Liver (tissue), 3 donors: ENCODE results near the gene SMG7.

Experiments
- CTCF ChIP-seq: fragments of 150-350 bp; IDR thresholded peaks from 2 replicates; pipeline ENCODE4 v1.5.1; 2017; ENCODE audit warnings: improper control_type of control experiment, low read depth, low read length; ENCODE audit not compliant: missing input control
- FOXA2 ChIP-seq: IDR thresholded peaks from 2 replicates; pipeline ENCODE4 v1.6.1; 2016; ENCODE audit warnings: antibody characterized with exemption
- GABPA ChIP-seq, 2 donors: IDR thresholded peaks in 1 of 2; conservative IDR thresholded peaks in 1 of 2; 2 replicates each; pipeline ENCODE4 v1.6.1; 2016; ENCODE audit warnings: antibody characterized with exemption in 2 of 2, mild to moderate bottlenecking in 1 of 2, moderate library complexity in 1 of 2
- HNF4A ChIP-seq, 2 donors: conservative IDR thresholded peaks; 2 replicates each; pipeline ENCODE4 v1.6.1; 2016; ENCODE audit warnings: antibody characterized with exemption in 2 of 2, mild to moderate bottlenecking in 2 of 2
- JUND ChIP-seq, 2 donors: IDR thresholded peaks; 2 replicates each; pipeline ENCODE4 v1.6.1; 2016; ENCODE audit warnings: antibody characterized with exemption in 2 of 2
- MAX ChIP-seq: IDR thresholded peaks from 2 replicates; pipeline ENCODE4 v1.6.1; 2016; ENCODE audit warnings: antibody characterized with exemption
- RAD21 ChIP-seq, 2 donors: IDR thresholded peaks; 2 replicates each; pipeline ENCODE4 v1.6.1; 2016; ENCODE audit warnings: antibody characterized with exemption in 2 of 2, mild to moderate bottlenecking in 2 of 2
- RXRA ChIP-seq, 2 donors: IDR thresholded peaks; 2 replicates each; pipeline ENCODE4 v1.6.1; 2017 to 2018; ENCODE audit warnings: antibody characterized with exemption in 2 of 2, mild to moderate bottlenecking in 1 of 2
- TAF1 ChIP-seq: conservative IDR thresholded peaks from 2 replicates; pipeline ENCODE4 v1.6.1; 2016; ENCODE audit warnings: antibody characterized with exemption, mild to moderate bottlenecking
- YY1 ChIP-seq: IDR thresholded peaks from 2 replicates; pipeline ENCODE4 v1.6.1; 2016; ENCODE audit warnings: antibody characterized with exemption, mild to moderate bottlenecking
- TF ChIP-seq, protein P1 (sequence below): IDR thresholded peaks from 2 replicates; pipeline ENCODE4 v1.6.1; 2016; ENCODE audit warnings: antibody characterized with exemption, mild to moderate bottlenecking
- TF ChIP-seq, protein P2 (sequence below): IDR thresholded peaks from 2 replicates; pipeline ENCODE4 v1.6.1; 2016; ENCODE audit warnings: antibody characterized with exemption
- TF ChIP-seq, protein P3 (sequence below): IDR thresholded peaks from 2 replicates; pipeline ENCODE4 v1.6.1; 2016; ENCODE audit warnings: antibody characterized with exemption
- donor health status: healthy.
- donor health status: healthy.

GRCh38 chr1:183562701-183563100 is 90.4 kb downstream of the SMG7 start:
- TF ChIP-seq CTCF = no peak
- TF ChIP-seq RXRA (IDR thresholded peaks at IDR 0.05) = no peak
- TF ChIP-seq, protein P1, sequence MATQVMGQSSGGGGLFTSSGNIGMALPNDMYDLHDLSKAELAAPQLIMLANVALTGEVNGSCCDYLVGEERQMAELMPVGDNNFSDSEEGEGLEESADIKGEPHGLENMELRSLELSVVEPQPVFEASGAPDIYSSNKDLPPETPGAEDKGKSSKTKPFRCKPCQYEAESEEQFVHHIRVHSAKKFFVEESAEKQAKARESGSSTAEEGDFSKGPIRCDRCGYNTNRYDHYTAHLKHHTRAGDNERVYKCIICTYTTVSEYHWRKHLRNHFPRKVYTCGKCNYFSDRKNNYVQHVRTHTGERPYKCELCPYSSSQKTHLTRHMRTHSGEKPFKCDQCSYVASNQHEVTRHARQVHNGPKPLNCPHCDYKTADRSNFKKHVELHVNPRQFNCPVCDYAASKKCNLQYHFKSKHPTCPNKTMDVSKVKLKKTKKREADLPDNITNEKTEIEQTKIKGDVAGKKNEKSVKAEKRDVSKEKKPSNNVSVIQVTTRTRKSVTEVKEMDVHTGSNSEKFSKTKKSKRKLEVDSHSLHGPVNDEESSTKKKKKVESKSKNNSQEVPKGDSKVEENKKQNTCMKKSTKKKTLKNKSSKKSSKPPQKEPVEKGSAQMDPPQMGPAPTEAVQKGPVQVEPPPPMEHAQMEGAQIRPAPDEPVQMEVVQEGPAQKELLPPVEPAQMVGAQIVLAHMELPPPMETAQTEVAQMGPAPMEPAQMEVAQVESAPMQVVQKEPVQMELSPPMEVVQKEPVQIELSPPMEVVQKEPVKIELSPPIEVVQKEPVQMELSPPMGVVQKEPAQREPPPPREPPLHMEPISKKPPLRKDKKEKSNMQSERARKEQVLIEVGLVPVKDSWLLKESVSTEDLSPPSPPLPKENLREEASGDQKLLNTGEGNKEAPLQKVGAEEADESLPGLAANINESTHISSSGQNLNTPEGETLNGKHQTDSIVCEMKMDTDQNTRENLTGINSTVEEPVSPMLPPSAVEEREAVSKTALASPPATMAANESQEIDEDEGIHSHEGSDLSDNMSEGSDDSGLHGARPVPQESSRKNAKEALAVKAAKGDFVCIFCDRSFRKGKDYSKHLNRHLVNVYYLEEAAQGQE = no peak
- no peak for TF ChIP-seq GABPA (IDR thresholded peaks at IDR 0.05 in 1 of 2, conservative IDR thresholded peaks at IDR 0.05 in 1 of 2)
- no peak for TF ChIP-seq RAD21 (IDR thresholded peaks at IDR 0.05)
- TF ChIP-seq, protein P2, sequence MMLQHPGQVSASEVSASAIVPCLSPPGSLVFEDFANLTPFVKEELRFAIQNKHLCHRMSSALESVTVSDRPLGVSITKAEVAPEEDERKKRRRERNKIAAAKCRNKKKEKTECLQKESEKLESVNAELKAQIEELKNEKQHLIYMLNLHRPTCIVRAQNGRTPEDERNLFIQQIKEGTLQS = no peak
- TF ChIP-seq YY1 = no peak
- no peak for TF ChIP-seq JUND (IDR thresholded peaks at IDR 0.05)
- no peak for TF ChIP-seq MAX
- TF ChIP-seq FOXA2 = no peak
- TF ChIP-seq, protein P3, sequence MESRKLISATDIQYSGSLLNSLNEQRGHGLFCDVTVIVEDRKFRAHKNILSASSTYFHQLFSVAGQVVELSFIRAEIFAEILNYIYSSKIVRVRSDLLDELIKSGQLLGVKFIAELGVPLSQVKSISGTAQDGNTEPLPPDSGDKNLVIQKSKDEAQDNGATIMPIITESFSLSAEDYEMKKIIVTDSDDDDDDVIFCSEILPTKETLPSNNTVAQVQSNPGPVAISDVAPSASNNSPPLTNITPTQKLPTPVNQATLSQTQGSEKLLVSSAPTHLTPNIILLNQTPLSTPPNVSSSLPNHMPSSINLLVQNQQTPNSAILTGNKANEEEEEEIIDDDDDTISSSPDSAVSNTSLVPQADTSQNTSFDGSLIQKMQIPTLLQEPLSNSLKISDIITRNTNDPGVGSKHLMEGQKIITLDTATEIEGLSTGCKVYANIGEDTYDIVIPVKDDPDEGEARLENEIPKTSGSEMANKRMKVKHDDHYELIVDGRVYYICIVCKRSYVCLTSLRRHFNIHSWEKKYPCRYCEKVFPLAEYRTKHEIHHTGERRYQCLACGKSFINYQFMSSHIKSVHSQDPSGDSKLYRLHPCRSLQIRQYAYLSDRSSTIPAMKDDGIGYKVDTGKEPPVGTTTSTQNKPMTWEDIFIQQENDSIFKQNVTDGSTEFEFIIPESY = no peak
- TF ChIP-seq TAF1 = no peak
- TF ChIP-seq HNF4A (conservative IDR thresholded peaks at IDR 0.05) = no peak
